OCI-LY7 (cell line): ENCODE data around the gene C17orf50. TPM values are rescaled to one million over a fixed set of nuclear protein-coding genes. Genes with fewer than 3 reads are reported as not detected.
"Not testable (repeated sequence)": the region's sequence is repeated elsewhere in the genome, so short reads cannot be mapped to it uniquely, and the experiment has no call there.

ENCODE experiments used
- BruUV-seq: library from RNA; stranded (reverse); fragments of 400-500 nt; replicated peaks from 2 replicates; lab custom pipeline; 2021; lab: Mats Ljungman, UMichigan
- CTCF ChIA-PET: fragments of 300-600 bp; sonication (Branson Sonifier 250); formaldehyde crosslinking; loops from one replicate; lab custom pipeline; 2022; ENCODE audit warnings: antibody characterized with exemption; ENCODE audit not compliant: unreplicated experiment; lab: Charles Lee
- POLR2A ChIA-PET: fragments of 300-600 bp; sonication (Branson Sonifier 250); formaldehyde crosslinking; loops from one replicate; lab custom pipeline; 2022; ENCODE audit warnings: antibody characterized with exemption; lab: Charles Lee
- DNase-seq: peaks from one replicate; pipeline ENCODE4 v3.0.0-alpha.2; 2015; ENCODE audit warnings: low spot score
- H2AFZ ChIP-seq: fragments of 200-600 bp; sonication (generic), shearing (Covaris generic); 2 replicates; pipeline ENCODE4 v1.6.1; 2014; ENCODE audit warnings: mild to moderate bottlenecking, antibody characterized with exemption, low read length, moderate library complexity
- H3K27ac ChIP-seq: fragments of 200-600 bp; sonication (generic); 2 replicates; pipeline ENCODE4 v1.5.1; 2014; ENCODE audit warnings: mixed run types, low read depth, mild to moderate bottlenecking, moderate library complexity, low read length, inconsistent platforms; ENCODE audit not compliant: poor library complexity, severe bottlenecking
- H3K36me3 ChIP-seq: fragments of 200-600 bp; sonication (generic); 2 replicates; pipeline ENCODE4 v1.6.1; 2014; ENCODE audit warnings: mild to moderate bottlenecking, antibody characterized with exemption, low read length, moderate library complexity, mixed read lengths; ENCODE audit not compliant: insufficient read depth
- H3K4me1 ChIP-seq: fragments of 200-600 bp; sonication (generic); 2 replicates; pipeline ENCODE4 v1.5.1; 2014; ENCODE audit warnings: mild to moderate bottlenecking, low read length; ENCODE audit not compliant: insufficient read depth, poor library complexity, severe bottlenecking
- H3K4me2 ChIP-seq: fragments of 200-600 bp; sonication (generic); 2 replicates; pipeline ENCODE4 v1.6.1; 2014; ENCODE audit warnings: mild to moderate bottlenecking, low read length
- H3K4me3 ChIP-seq: fragments of 200-600 bp; sonication (generic); 2 replicates; pipeline ENCODE4 v1.5.1; 2014; ENCODE audit warnings: mild to moderate bottlenecking, low read depth, low read length; ENCODE audit not compliant: poor library complexity, severe bottlenecking
- H3K79me2 ChIP-seq: fragments of 200-600 bp; sonication (generic); 2 replicates; pipeline ENCODE4 v1.6.1; 2016; ENCODE audit warnings: low read depth, mild to moderate bottlenecking, low read length, moderate library complexity, mixed read lengths; ENCODE audit not compliant: insufficient read depth
- H3K9me2 ChIP-seq: fragments of 200-600 bp; sonication (generic); 2 replicates; pipeline ENCODE4 v1.6.1; 2016; ENCODE audit warnings: mild to moderate bottlenecking, low read length, mixed read lengths; ENCODE audit not compliant: insufficient read depth
- H3K9me3 ChIP-seq: fragments of 200-600 bp; sonication (generic); 2 replicates; pipeline ENCODE4 v1.6.1; 2014; ENCODE audit warnings: mild to moderate bottlenecking, mixed run types, low read length, mixed read lengths
- H4K20me1 ChIP-seq: fragments of 200-600 bp; sonication (generic); 2 replicates; pipeline ENCODE4 v1.6.1; 2014; ENCODE audit warnings: mild to moderate bottlenecking, antibody characterized with exemption, low read length, moderate library complexity, mixed read lengths; ENCODE audit not compliant: insufficient read depth
- CTCF ChIP-seq: fragments of 200-600 bp; sonication (generic); conservative IDR thresholded peaks from 2 replicates; pipeline ENCODE4 v1.5.1; 2014; ENCODE audit warnings: mild to moderate bottlenecking, antibody characterized with exemption, low read length, moderate library complexity, mixed read lengths
- EZH2phosphoT487 ChIP-seq: fragments of 200-600 bp; sonication (generic); IDR thresholded peaks from 2 replicates; pipeline ENCODE4 v1.6.1; 2018; ENCODE audit warnings: low read depth, borderline replicate concordance, mild to moderate bottlenecking, mixed run types, antibody characterized with exemption, low read length, moderate library complexity, mixed read lengths
- intact Hi-C: fragments of 100-400 bp; cut with micrococcal nuclease; formaldehyde crosslinking; loops from one replicate; pipeline ENCODE4 v1.10.0; 2022; ENCODE audit not compliant: unreplicated experiment
- total RNA-seq, 2 experiments: library from RNA; depleted of rRNA in 1 of 2; stranded (reverse); fragments of >200 nt in 1 of 2; shearing (Covaris generic) in 1 of 2; gene quantifications; 2 replicates each; pipeline ENCODE4 v1.2.3, GENCODE V29; 2014 to 2022

C17orf50 gene
- total RNA-seq, 2 experiments from 2014 or later: not detected

- no peaks in the 10 kb centered on the region for H3K9me2 ChIP-seq
- H3K4me2 ChIP-seq: no peak overlapping the region
- intact Hi-C loops: loop anchor here (5.0 kb wide), 1 partner anchor 207 kb away; no protein-coding TSS in a partner anchor
Measured at GRCh38 chr17:35749560-35750412, 10.9 kb upstream of the C17orf50 start.

GRCh38 chr17:35750526-35751395 is 9.9 kb upstream of the C17orf50 start:
- no peak overlapping the region for H3K4me3 ChIP-seq
- no TSS peak for BruUV-seq
- no peak overlapping the region for H2AFZ ChIP-seq
- no peaks in the 10 kb centered on the region for H3K79me2 ChIP-seq
- ChIA-PET CTCF (no interaction called here), POLR2A (no interaction called here)
- no peak overlapping the region for H3K27ac ChIP-seq
- H3K9me2 ChIP-seq: no peaks in the 10 kb centered on the region
- DNase-seq: no peak
- no peaks in the 10 kb centered on the region for H3K4me1 ChIP-seq
- H3K36me3 ChIP-seq: no peaks in the 10 kb centered on the region
- intact Hi-C loops: no loop called here
- no peak for TF ChIP-seq EZH2phosphoT487
- no peak for TF ChIP-seq CTCF
- H4K20me1 ChIP-seq: no peaks in the 10 kb centered on the region
- H3K9me3 ChIP-seq: no peaks in the 10 kb centered on the region
- H3K4me2 ChIP-seq: no peak overlapping the region

More at GRCh38 chr17:35749560-35750412, 10.9 kb upstream of the C17orf50 start:
- Histone ChIP-seq H3K36me3 (no peaks in the 10 kb centered on the region), H2AFZ (no peak overlapping the region), H3K4me1 (no peaks in the 10 kb centered on the region), H3K27ac (no peak overlapping the region), H3K9me3 (no peaks in the 10 kb centered on the region), H4K20me1 (no peaks in the 10 kb centered on the region), H3K4me3 (no peak overlapping the region), H3K79me2 (no peaks in the 10 kb centered on the region)
- CTCF ChIA-PET: interaction anchor here (0.6 kb wide), 1 partner anchor 887 kb away, joined by 4 read pairs; no protein-coding TSS in a partner anchor
- TF ChIP-seq EZH2phosphoT487: no peak
- no peak for TF ChIP-seq CTCF
- DNase-seq: no peak
- no TSS peak for BruUV-seq
- POLR2A ChIA-PET: no interaction called here

- H3K4me3 ChIP-seq, intact Hi-C loops, H3K4me1 ChIP-seq, H3K36me3 ChIP-seq, CTCF ChIA-PET, H3K9me2 ChIP-seq, H4K20me1 ChIP-seq, H2AFZ ChIP-seq, H3K9me3 ChIP-seq, BruUV-seq, H3K27ac ChIP-seq, DNase-seq, H3K79me2 ChIP-seq, H3K4me2 ChIP-seq: not testable (repeated sequence)
- POLR2A ChIA-PET: interaction anchor here (0.7 kb wide), 1 partner anchor 68 kb away, joined by 3 read pairs; no protein-coding TSS in a partner anchor
Measured at GRCh38 chr17:35751541-35751940, 9.1 kb upstream of the C17orf50 start.
